Activated CD8-positive, alpha-beta memory T cell treated with anti-CD3 and anti-CD28 coated beads for 48 hours (primary cell): ENCODE data around the gene KCNQ2.
"Not testable (repeated sequence)": the region's sequence is repeated elsewhere in the genome, so short reads cannot be mapped to it uniquely, and the experiment has no call there.

Experiments
- DNase-seq, 3 experiments: peaks; one replicate each; pipeline ENCODE4 v3.0.0-alpha.2; 2020; ENCODE audit warnings: low read depth in 2 of 3, low spot score in 2 of 3

The KCNQ2 gene

DNA sequence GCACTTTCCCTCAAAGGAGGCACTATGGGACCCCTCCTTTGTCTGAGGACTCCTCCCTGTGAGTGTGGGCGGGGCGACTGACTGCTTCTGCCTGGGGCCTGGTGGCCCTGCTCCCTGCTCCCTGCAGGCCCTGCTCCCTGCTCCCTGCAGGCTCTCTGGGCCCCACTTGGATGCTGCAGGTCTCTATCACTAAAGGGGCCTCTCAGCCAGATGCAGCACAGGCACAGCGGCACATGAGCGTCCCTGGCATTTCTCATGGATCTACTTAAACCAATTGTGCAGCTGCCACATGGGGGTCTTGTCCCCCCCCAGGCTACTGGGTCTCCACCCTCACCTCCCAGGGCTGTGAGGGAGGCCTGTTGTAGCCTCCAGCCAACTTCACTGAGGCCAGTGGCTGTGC, 18.6 kb upstream of the KCNQ2 start:
- DNase-seq = no peak

GRCh38 chr20:63490416-63490815, 18.0 kb upstream of the KCNQ2 start:
- no peak for DNase-seq

DNA sequence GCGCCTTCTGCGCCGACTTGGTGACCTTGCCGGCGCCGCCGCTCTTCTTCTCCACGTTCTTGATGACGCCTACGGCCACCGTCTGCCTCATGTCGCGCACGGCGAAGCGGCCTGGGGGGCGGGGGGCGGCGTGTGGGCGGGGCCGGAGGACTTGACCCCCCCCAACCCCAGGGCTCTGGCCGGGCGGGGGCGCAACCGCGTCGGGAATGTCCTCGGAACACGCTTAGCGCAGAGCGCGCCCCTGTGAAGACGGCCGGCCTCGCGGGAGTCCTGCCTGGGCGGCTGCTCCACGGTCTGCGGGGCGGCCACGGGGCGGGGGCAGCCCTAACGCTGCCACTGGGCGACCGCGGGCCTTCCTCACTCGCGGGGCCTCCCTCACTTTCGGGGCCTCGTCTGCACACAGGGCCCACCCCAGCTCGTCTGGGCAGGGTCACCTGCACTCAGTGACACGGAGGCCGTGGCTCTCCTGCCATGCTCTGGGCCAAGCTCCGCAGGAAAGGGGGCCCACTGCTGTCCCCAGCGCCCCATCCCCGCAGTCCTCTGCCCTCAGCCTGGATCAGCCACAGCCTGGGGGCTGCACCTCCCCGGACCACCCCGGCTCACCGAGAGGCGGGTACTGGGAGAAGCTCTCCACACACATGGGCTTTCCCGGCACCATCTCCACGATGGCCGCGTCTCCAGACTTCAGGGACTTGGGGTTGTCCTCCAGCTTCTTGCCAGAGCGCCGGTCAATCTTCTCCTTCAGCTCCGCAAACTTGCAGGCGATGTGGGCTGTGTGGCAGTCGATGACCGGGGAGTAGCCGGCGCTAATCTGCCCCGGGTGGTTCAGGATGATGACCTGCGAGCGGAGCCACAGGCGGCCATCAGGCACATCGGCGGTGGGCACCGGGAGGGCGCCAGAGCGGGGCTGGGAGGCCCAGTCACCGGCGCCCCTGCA, 16.1 kb upstream of the KCNQ2 start:
- no peak for DNase-seq

DNA sequence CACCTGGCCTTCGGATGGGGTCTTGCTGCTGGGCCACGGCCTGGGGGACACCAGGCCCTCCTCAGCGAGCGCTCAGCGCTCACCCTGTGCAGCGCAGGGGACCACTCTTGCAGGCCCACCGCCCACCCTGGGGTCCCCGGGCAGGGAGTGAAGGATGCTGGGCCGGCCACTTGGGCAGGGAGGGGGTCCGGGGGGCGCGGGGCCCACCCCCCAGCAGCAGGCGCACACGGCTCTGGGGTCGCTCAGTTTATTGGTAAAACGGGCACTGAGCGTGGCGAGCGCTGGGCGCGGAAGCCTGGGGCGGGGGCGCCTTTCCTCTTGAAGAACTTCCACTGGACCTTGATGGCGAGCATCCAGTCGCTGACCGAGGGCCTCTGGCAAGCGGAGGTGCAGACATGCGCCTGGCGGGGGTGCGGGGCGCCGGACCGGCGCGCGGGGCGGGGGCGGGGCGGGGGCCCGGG, 15.4 kb upstream of the KCNQ2 start:
- DNase-seq = no peak

DNA sequence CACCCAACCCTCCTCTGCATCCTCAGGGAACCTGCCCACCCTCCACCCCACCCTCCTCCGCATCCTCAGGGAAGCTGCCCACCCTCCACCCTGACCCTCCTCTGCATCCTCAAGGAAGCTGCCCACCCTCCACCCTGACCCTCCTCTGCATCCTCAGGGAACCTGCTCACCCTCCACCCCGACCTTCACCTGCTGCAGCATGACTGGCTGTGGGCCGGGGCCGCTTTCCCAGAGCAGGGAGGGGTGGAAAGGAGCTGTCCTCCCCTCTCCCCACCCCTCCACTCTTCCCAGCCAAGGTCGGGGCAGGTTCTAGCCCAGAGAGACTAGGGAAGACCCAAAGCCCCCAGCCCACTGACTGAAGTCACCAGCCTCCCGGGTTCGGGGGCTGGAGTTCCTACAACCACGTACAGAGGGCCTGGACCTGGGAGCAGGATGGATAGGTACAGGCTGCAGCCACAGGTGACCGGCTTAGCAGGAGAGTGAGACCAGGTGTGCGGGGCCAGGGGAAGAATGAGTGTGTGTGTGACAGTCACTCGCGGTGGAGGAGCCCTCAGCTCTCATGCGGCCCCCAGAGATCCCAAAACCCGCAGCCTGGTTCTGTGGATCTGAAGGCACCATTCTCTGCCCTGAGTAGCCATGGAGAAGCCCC, 14.8 kb upstream of the KCNQ2 start:
- DNase-seq = no peak

DNA sequence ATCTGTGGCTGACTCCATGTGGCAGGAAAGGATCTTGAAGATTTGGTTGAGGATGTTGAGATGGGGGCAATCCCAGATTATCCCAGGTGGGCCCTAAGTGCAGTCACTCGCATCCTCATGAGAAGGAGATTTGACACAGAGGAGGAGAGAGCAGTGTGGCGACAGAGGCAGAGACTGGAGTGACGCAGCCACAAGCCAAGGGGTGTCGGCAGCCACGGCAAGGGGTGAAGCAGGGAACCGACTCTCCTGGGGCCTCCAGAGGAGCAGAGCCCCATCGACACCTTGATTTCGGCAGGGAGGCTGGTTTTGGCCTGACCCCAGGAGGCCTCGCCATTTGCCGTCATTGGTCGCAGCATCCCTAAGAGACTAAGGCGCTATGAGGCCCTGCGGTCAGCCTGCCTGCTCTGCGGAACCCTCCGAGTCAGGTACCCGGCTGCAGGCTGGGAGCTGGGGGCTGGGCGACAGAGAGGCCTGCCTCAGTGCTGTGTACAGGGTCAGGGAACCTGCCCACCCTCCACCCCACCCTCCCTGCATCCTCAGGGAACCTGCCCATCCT, 13.9 kb upstream of the KCNQ2 start:
- no peak for DNase-seq

- DNase-seq = no peak
Measured at GRCh38 chr20:63484651-63485403, 12.4 kb upstream of the KCNQ2 start.

- no peak for DNase-seq
Measured at GRCh38 chr20:63484236-63484635, 11.8 kb upstream of the KCNQ2 start.

- DNase-seq = no peak
Measured at GRCh38 chr20:63483834-63484233, 11.4 kb upstream of the KCNQ2 start.

DNA sequence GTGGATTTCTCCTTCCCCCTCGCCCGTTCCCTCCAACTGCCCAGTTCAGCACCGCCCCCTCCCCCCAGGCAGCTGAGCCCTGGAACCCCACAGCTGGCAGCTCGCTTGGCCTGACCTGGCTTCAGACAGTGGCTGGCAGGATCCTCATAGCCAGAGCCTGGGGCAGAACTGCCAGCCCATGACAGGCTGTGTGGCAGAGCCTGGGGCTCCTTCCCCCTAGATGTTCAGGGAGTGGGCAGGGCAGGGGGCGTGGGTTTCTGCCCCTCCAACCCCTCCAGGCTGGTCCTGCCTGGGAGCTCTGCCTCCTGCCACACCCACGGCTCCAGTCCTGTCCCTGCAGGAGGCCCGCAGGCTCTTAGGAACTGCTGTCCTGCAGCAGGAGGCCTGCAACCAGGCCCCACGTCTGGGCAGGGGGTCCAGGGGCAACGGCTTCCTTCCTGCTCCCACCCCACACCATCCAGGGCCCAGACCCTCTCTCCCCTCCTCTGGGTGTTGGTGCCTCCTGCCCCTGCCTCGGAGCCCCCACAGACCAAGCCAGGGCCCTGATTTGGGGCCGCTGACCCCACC, 9.6 kb upstream of the KCNQ2 start:
- no peak for DNase-seq

DNA sequence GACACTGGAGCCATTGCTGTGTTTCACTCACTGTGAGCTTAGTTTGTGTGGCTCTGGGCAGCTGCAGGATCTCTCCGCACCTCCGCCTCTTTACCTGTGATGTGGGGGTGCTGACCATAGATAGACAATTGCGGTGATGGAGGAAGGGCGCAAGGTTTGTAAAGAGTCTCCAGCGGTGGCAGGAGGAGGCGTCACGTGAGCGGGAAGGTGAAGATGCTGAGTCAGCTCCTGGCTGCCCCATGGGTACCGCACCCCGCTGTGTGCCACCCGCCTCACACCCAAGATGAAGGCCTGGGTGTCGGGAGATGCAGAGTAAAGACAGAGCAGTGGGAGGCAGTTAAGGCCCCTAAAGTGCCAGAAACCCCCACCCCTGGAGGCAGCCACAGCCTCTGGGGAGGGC, 9.0 kb upstream of the KCNQ2 start:
- no peak for DNase-seq

- DNase-seq = not testable (repeated sequence)
Measured at GRCh38 chr20:63479695-63480419, 7.4 kb upstream of the KCNQ2 start.

DNA sequence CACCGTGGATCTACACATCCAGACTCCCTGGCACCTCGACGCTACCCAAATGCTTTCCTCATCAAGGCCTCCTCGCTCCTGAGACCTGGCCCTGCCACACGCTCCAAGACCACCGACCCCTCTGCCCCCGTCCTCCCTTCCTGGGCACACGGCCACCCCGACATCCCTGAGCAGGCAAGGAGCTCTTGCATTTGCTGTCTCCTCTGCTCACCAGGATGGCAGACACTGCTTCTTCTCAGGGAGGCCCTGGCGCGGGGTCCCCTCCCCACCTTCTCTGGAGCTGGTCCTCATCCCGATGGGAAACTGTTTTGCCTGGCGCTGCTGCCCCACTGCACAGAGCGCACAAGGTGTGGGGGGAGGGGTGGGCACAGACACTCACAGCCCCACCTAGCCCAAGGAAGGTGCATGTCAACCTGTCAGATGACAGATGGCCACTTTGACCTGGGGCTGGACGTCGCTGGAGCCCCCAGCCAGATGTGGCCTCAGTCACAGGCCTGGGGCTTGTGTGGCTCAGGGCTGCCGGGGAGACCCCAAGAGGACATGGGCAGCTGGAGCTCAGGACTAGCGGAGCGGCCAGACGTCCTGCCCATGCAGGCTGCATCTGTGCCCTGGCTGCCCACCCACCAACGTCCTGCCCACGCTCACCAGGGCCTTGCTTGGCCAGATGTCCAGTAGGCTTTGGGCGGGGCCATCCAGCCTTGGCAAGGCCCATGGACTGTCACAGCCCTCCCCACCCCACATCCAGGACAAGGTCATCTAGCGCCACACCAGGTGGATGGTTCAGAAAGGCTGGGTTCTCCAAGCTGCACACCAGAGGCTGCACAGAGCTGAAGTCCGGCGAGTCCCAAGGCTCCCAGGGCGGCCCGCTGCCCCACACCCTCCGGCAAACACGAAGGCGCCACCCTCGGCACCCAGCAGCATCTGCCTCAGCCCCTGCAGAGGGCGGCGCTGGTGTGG, 6.2 kb upstream of the KCNQ2 start:
- no peak for DNase-seq

GRCh38 chr20:63477944-63478343, 5.5 kb upstream of the KCNQ2 start:
- no peak for DNase-seq

GRCh38 chr20:63477061-63477616, 4.7 kb upstream of the KCNQ2 start:
- no peak for DNase-seq

DNA sequence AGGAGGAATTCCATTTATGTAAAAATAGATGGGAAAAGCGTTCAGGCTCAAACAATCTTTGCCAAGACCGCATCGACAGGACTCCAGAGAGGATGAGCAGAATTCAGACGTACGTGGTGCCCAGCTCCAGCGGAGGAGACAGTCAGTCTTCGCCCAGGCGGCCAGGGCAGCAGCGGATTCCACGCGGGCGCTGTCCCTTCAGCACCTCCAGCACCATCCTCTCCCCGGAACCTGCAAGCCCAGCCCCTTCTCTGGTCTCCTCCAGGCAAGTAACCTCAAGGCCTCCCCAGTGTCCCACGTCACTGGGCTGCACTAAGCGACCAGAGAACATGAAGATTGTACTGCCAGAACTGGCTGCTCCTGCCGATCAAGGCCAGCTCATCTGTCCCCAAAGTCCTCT, 2.8 kb upstream of the KCNQ2 start:
- no peak for DNase-seq

- DNase-seq = no peak
Measured at GRCh38 chr20:63473555-63474449, 1.3 kb upstream of the KCNQ2 start.

DNA sequence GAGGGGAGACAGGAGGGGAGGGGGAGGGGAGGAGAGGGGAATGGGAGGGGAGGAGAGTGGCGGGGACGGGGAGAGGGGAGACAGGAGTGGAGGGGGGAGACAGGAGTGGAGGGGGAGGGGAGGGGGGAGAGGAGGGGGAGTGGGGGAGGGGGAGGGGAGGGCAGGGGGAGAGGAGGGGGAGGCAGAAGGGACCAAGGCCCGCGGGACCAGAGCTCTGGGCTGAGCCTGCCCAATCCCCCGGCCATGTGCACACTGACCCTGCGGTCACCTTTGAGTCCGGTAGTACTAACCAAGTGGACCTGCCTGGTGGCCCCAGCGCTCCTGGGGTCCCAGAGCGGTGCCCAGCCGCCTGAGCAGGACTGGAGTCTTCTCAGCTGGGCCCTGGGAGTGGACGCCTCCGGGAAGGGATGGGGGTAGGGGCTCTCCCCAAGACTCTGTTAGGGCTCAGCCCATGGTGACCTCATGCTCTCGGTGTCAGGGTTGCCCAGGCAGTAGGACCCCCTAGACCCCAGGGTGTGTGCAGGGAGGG, 471 bp upstream of the KCNQ2 start:
- DNase-seq = no peak
